GM18517 (cell line): ENCODE data around the gene IMPDH1.

ENCODE experiments used
- ATAC-seq: cut with Tn5 transposase; IDR thresholded peaks from one replicate; pipeline ENCODE4 v1.9.1; 2021; ENCODE audit warnings: mild to moderate bottlenecking, moderate library complexity; ENCODE audit not compliant: unreplicated experiment

The IMPDH1 gene

GRCh38 chr7:128363261-128363721 lies 46.5 kb downstream of the IMPDH1 start:
- no peak for ATAC-seq

- no peak for ATAC-seq
Observed at GRCh38 chr7:128362670-128363069, 47.1 kb downstream of the IMPDH1 start.

- ATAC-seq = no peak
Observed at GRCh38 chr7:128361411-128362379, 48.1 kb downstream of the IMPDH1 start, which contains the start of gene PRRT4. Gene PRRT4, minus strand, starts transcription at chr7:128361690.

GRCh38 chr7:128360359-128360678 lies 49.5 kb downstream of the IMPDH1 start:
- no peak for ATAC-seq

GRCh38 chr7:128359939-128360338 lies 49.8 kb downstream of the IMPDH1 start:
- no peak for ATAC-seq

- ATAC-seq = no peak
Observed at GRCh38 chr7:128359336-128359735, 50.4 kb downstream of the IMPDH1 start.

- ATAC-seq = no peak
Observed at GRCh38 chr7:128358233-128358632, 51.5 kb downstream of the IMPDH1 start.

- no peak for ATAC-seq
Observed at GRCh38 chr7:128357217-128357613, 52.6 kb downstream of the IMPDH1 start.

GRCh38 chr7:128356546-128357216 lies 53.1 kb downstream of the IMPDH1 start:
- ATAC-seq = no peak

GRCh38 chr7:128353610-128354009 lies 56.2 kb downstream of the IMPDH1 start:
- ATAC-seq = no peak

- ATAC-seq = no peak
Observed at GRCh38 chr7:128353189-128353588, 56.6 kb downstream of the IMPDH1 start.

- no peak for ATAC-seq
Observed at GRCh38 chr7:128352636-128353035, 57.1 kb downstream of the IMPDH1 start.

GRCh38 chr7:128352153-128352537 lies 57.6 kb downstream of the IMPDH1 start:
- no peak for ATAC-seq

GRCh38 chr7:128351296-128352152 lies 58.3 kb downstream of the IMPDH1 start:
- ATAC-seq = no peak

GRCh38 chr7:128350708-128351295 lies 59.0 kb downstream of the IMPDH1 start:
- no peak for ATAC-seq

GRCh38 chr7:128349466-128349825 lies 60.3 kb downstream of the IMPDH1 start:
- ATAC-seq = no peak

- ATAC-seq = no peak
Observed at GRCh38 chr7:128347647-128348097, 62.1 kb downstream of the IMPDH1 start.

GRCh38 chr7:128344431-128344774 lies 65.4 kb downstream of the IMPDH1 start:
- no peak for ATAC-seq

- ATAC-seq = peak; percentile 92
Observed at GRCh38 chr7:128343554-128344430, 66.0 kb downstream of the IMPDH1 start, which contains the start of gene RBM28. Gene RBM28, minus strand, starts transcription at chr7:128343908. Its CDS starts 115 bp downstream, at chr7:128343793.
